Measurements from ENCODE around the gene CPA3. TPM values are rescaled to one million over a fixed set of nuclear protein-coding genes. Genes with fewer than 3 reads are reported as not detected.

Gene CPA3
- total and polyA plus RNA-seq, 2 donors from 2014 or later, result 47.9 TPM; not detected in 1

DNA sequence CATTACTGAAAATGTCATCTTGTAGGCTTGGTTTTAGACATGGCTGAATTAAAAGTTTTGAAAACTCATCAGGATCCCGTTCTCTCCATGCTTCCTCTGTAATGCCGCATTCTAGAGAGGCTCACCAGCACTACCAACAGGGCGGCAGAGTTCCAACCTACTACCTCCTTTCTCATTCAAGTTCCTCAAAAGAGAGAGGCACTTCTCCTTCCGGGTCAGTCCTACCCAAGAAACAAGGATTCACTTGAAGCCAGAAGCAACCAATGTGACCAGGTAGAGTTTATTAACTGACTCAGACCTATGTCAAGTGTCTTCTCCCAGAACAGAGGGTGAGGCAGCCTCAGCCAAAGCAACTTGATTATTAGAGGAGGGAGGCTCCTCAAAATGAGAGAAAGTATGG is 66.5 kb downstream of the CPA3 start:
- FAIRE-seq (no peak), DNase-seq (no peak)
- TF ChIP-seq, protein P1, sequence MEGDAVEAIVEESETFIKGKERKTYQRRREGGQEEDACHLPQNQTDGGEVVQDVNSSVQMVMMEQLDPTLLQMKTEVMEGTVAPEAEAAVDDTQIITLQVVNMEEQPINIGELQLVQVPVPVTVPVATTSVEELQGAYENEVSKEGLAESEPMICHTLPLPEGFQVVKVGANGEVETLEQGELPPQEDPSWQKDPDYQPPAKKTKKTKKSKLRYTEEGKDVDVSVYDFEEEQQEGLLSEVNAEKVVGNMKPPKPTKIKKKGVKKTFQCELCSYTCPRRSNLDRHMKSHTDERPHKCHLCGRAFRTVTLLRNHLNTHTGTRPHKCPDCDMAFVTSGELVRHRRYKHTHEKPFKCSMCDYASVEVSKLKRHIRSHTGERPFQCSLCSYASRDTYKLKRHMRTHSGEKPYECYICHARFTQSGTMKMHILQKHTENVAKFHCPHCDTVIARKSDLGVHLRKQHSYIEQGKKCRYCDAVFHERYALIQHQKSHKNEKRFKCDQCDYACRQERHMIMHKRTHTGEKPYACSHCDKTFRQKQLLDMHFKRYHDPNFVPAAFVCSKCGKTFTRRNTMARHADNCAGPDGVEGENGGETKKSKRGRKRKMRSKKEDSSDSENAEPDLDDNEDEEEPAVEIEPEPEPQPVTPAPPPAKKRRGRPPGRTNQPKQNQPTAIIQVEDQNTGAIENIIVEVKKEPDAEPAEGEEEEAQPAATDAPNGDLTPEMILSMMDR (IDR thresholded peaks at IDR 0.05; ENCODE audit: borderline replicate concordance, extremely low read depth, insufficient read depth), result no peak

GRCh38 chr3:148932972-148933371 is 67.9 kb downstream of the CPA3 start:
- Histone ChIP-seq H3K9ac (ENCODE audit: low read length in 3 of 3) (no peak overlapping the region), H3K27ac (ENCODE audit: low read depth in 2 of 2, low read length in 2 of 2) (no peak overlapping the region), H3K4me3 (ENCODE audit: low read length in 3 of 3) (no peak overlapping the region), H3K36me3 (ENCODE audit: control insufficient read depth in 2 of 3, insufficient read depth in 3 of 3, low read length in 3 of 3) (no peaks in the 10 kb centered on the region), H3K4me1 (ENCODE audit: control insufficient read depth in 2 of 3, insufficient read depth in 2 of 3, low read depth in 1 of 3, low read length in 3 of 3) (no peaks in the 10 kb centered on the region), H3K9me3 (ENCODE audit: control insufficient read depth in 2 of 3, insufficient read depth in 1 of 3, low read length in 3 of 3) (no peaks in the 10 kb centered on the region), H3K27me3 (ENCODE audit: control insufficient read depth, insufficient read depth, low read length) (no peaks in the 10 kb centered on the region)
- intact Hi-C loops (cut with DNase I), result no loop called here
- TF ChIP-seq, protein P1 (IDR thresholded peaks at IDR 0.05; ENCODE audit: borderline replicate concordance, extremely low read depth, insufficient read depth), result no peak
- FAIRE-seq (no peak), DNase-seq (no peak)

More for the DNA sequence above, 66.5 kb downstream of the CPA3 start:
- intact Hi-C loops (cut with DNase I), result no loop called here
- H3K9ac ChIP-seq (ENCODE audit: low read length in 3 of 3), result no peak overlapping the region
- H3K27me3 ChIP-seq (ENCODE audit: control insufficient read depth, insufficient read depth, low read length), result no peaks in the 10 kb centered on the region
- no peak overlapping the region for H3K4me3 ChIP-seq (ENCODE audit: low read length in 3 of 3)
- no peaks in the 10 kb centered on the region for H3K9me3 ChIP-seq (ENCODE audit: control insufficient read depth in 2 of 3, insufficient read depth in 1 of 3, low read length in 3 of 3)
- H3K4me1 ChIP-seq (ENCODE audit: control insufficient read depth in 2 of 3, insufficient read depth in 2 of 3, low read depth in 1 of 3, low read length in 3 of 3), result no peaks in the 10 kb centered on the region
- no peaks in the 10 kb centered on the region for H3K36me3 ChIP-seq (ENCODE audit: control insufficient read depth in 2 of 3, insufficient read depth in 3 of 3, low read length in 3 of 3)
- no peak overlapping the region for H3K27ac ChIP-seq (ENCODE audit: low read depth in 2 of 2, low read length in 2 of 2)

DNA sequence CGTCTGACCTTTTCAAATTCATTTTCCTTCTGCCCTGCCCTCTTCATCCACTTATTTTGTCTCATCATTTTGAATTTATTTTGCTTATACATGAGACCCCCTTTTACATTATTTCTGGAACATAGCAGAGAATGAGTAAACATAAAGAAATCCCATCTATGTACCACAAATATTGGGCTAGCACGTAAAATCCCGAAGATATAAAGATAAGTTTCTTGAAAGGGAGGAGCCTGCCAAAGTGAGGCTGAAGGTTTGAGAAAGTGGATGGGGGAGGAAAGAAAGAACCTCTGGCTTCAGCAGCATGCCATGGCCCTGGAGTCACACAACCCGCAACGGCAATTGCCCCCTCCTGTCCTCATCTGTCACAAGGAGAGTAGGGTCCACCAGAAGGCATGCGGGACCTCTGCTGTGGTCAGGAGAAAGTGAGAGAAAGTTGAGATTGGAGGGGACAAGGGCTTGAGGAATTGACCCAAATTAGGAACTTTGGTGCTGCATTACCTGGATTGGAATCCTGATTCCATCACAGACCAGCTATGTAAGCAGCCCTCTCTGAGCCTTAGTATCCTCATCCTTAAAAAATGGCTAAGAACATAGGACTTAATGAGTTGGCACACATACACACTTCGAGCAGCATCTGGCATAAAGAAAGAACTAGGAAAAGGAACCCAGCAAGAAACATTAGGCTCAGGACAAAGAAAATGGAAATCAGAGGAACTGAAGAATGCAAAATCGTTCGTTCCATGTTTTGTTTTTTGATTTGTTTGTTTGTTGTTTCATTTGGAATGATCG is 72.6 kb downstream of the CPA3 start:
- TF ChIP-seq, protein P1 (IDR thresholded peaks at IDR 0.05; ENCODE audit: borderline replicate concordance, extremely low read depth, insufficient read depth), result no peak

More for the DNA sequence above, 72.6 kb downstream of the CPA3 start:
- no peak for FAIRE-seq
- Histone ChIP-seq H3K27ac (ENCODE audit: low read depth in 2 of 2, low read length in 2 of 2) (no peak overlapping the region), H3K9ac (ENCODE audit: low read length in 3 of 3) (no peak overlapping the region), H3K4me3 (ENCODE audit: low read length in 3 of 3) (no peak overlapping the region), H3K9me3 (ENCODE audit: control insufficient read depth in 2 of 3, insufficient read depth in 1 of 3, low read length in 3 of 3) (no peaks in the 10 kb centered on the region), H3K4me1 (ENCODE audit: control insufficient read depth in 2 of 3, insufficient read depth in 2 of 3, low read depth in 1 of 3, low read length in 3 of 3) (no peaks in the 10 kb centered on the region), H3K27me3 (ENCODE audit: control insufficient read depth, insufficient read depth, low read length) (no peaks in the 10 kb centered on the region), H3K36me3 (ENCODE audit: control insufficient read depth in 2 of 3, insufficient read depth in 3 of 3, low read length in 3 of 3) (no peaks in the 10 kb centered on the region)
- intact Hi-C loops (cut with DNase I), result no loop called here
- no peak for DNase-seq
